T-cell (primary cell): ENCODE data around the gene ACSF3. TPM values are rescaled to one million over a fixed set of nuclear protein-coding genes. Genes with fewer than 3 reads are reported as not detected.
A peak's percentile ranks its signal among the peaks of the same experiment; 100 is the strongest.

ENCODE experiments used
- ATAC-seq, 4 experiments: fragments of 200-7000 bp in 3 of 4; fragments of 150-1000 bp in 1 of 4; cut with Tn5 transposase; replicated peaks in 1 of 4; 1 replicate in 3 of 4; 2 replicates in 1 of 4; pipeline ENCODE4 v1.10.0; 2021; ENCODE audit warnings: moderate library complexity in 3 of 4, mild to moderate bottlenecking in 2 of 4, moderate number of reproducible peaks in 1 of 4
- CTCF ChIA-PET, 2 donors: fragments of 300-600 bp; sonication (Branson Sonifier 250); formaldehyde crosslinking; loops; one replicate each; lab custom pipeline; 2022; ENCODE audit warnings: antibody characterized with exemption in 2 of 2; lab: Charles Lee
- POLR2A ChIA-PET, 2 donors: fragments of 300-600 bp; sonication (Branson Sonifier 250); formaldehyde crosslinking; loops; one replicate each; lab custom pipeline; 2022; ENCODE audit warnings: antibody characterized with exemption in 2 of 2; lab: Charles Lee
- DNase-seq, 35 experiments: peaks; one replicate each; pipeline versions ENCODE4 v3.0.0 to v3.0.0-alpha.2; 2013 to 2023
- H3K27ac ChIP-seq: one replicate; pipeline ENCODE4 v1.5.1; 2013; ENCODE audit warnings: low read length
- H3K27me3 ChIP-seq, 2 experiments: replicated peaks in 1 of 2; 1 replicate in 1 of 2; 2 replicates in 1 of 2; pipeline versions ENCODE4 v1.6.1 to v1.7.0; 2013; ENCODE audit warnings: low read length in 1 of 2, mixed read lengths in 1 of 2; ENCODE audit not compliant: control insufficient read depth in 2 of 2, insufficient read depth in 2 of 2; ENCODE audit errors: extremely low read depth in 1 of 2
- H3K36me3 ChIP-seq, 2 donors: 1 replicate in 1 of 2; 2 replicates in 1 of 2; pipeline versions ENCODE4 v1.6.1 to v1.7.0; 2013; ENCODE audit warnings: low read length in 1 of 2; ENCODE audit not compliant: control insufficient read depth in 2 of 2, insufficient read depth in 1 of 2; ENCODE audit errors: extremely low read depth in 1 of 2
- H3K4me1 ChIP-seq, 2 experiments: 1 replicate in 1 of 2; 2 replicates in 1 of 2; pipeline versions ENCODE4 v1.6.1 to v1.7.0; 2013; ENCODE audit warnings: low read length in 2 of 2, mixed read lengths in 1 of 2; ENCODE audit not compliant: insufficient read depth in 2 of 2, control insufficient read depth in 1 of 2; ENCODE audit errors: extremely low read depth in 1 of 2
- H3K4me3 ChIP-seq, 2 donors: 1 replicate in 1 of 2; 2 replicates in 1 of 2; pipeline versions ENCODE4 v1.5.1 to v1.7.0; 2013; ENCODE audit warnings: mild to moderate bottlenecking in 2 of 2, low read length in 1 of 2, moderate library complexity in 1 of 2; ENCODE audit not compliant: control insufficient read depth in 1 of 2; ENCODE audit errors: extremely low read depth in 1 of 2
- H3K9me3 ChIP-seq: 2 replicates; pipeline ENCODE4 v1.7.0; 2013
- H3K27ac Mint-ChIP-seq, 2 donors: one replicate each; pipeline ENCODE4 v1.8.0; 2020 to 2021; ENCODE audit warnings: mild to moderate bottlenecking in 2 of 2, mixed read lengths in 2 of 2
- H3K27me3 Mint-ChIP-seq, 2 donors: one replicate each; pipeline ENCODE4 v1.8.0; 2021 to 2022; ENCODE audit warnings: mixed read lengths in 2 of 2
- H3K36me3 Mint-ChIP-seq: one replicate; pipeline ENCODE4 v1.8.0; 2021; ENCODE audit warnings: mixed read lengths
- H3K4me1 Mint-ChIP-seq, 3 donors: one replicate each; pipeline ENCODE4 v1.8.0; 2020 to 2022; ENCODE audit warnings: mixed read lengths in 3 of 3, mild to moderate bottlenecking in 1 of 3
- H3K4me3 Mint-ChIP-seq, 3 donors: one replicate each; pipeline ENCODE4 v1.8.0; 2020 to 2022; ENCODE audit warnings: mild to moderate bottlenecking in 3 of 3, mixed read lengths in 3 of 3, moderate library complexity in 3 of 3
- H3K9me3 Mint-ChIP-seq, 3 donors: one replicate each; pipeline ENCODE4 v1.8.0; 2020 to 2022; ENCODE audit warnings: mixed read lengths in 3 of 3
- WGBS: methylation state at CpG from one replicate; pipeline ENCODE4 v1.1.5; 2013; ENCODE audit warnings: missing lambda C conversion rate; ENCODE audit not compliant: insufficient coverage; 5-methylcytosine and 5-hydroxymethylcytosine counted together
- total RNA-seq, 35 experiments: library from RNA in 6 of 35; stranded (reverse) in 6 of 35; fragments of 120-200 nt in 1 of 35; gene quantifications; one replicate each; pipeline versions ENCODE4 v1.2.1 to v1.2.4 and lab custom pipeline; 2013 to 2026

The ACSF3 gene
- total RNA-seq, 5 donors from 2014 or later (not counting 1 experiment from before 2014, with no cell fraction given), result 70.5 to 102 (median 79.9) TPM

GRCh38 chr16:89132194-89133005 is 38.7 kb downstream of the ACSF3 start:
- ATAC-seq, result no peak
- peaks cover 40% of the 10 kb centered on the region for H3K36me3 Mint-ChIP-seq
- ChIA-PET POLR2A (no interaction called here), CTCF (no interaction called here)
- Histone ChIP-seq H3K9me3 (no peaks in the 10 kb centered on the region), H3K4me3 (no peak overlapping the region), H3K27ac (no peak overlapping the region), H3K27me3 (no peaks in the 10 kb centered on the region), H3K4me1 (peaks cover 0 to 6% of the 10 kb centered on the region in 2 experiments), H3K36me3 (peaks cover 18 to 37% of the 10 kb centered on the region in 2 donors)
- no peaks in the 10 kb centered on the region for H3K27me3 Mint-ChIP-seq
- no peaks in the 10 kb centered on the region for H3K9me3 Mint-ChIP-seq
- H3K4me1 Mint-ChIP-seq, result peaks cover 9 to 15% (median 10%) of the 10 kb centered on the region in 3 donors
- WGBS, result 97% methylated on average over 19 of the region's 22 CpGs
- no peak for DNase-seq
- H3K27ac Mint-ChIP-seq, result no peak overlapping the region
- H3K4me3 Mint-ChIP-seq, result no peak overlapping the region

- CTCF ChIA-PET, result no interaction called here
- Mint-ChIP-seq H3K27me3 (no peaks in the 10 kb centered on the region), H3K36me3 (peaks cover 40% of the 10 kb centered on the region), H3K27ac (no peak overlapping the region), H3K4me3 (no peak overlapping the region), H3K4me1 (peaks cover 9 to 13% (median 10%) of the 10 kb centered on the region in 3 donors), H3K9me3 (no peaks in the 10 kb centered on the region)
- Histone ChIP-seq H3K4me1 (peaks cover 0 to 6% of the 10 kb centered on the region in 2 experiments), H3K36me3 (peaks cover 21 to 43% of the 10 kb centered on the region in 2 donors), H3K27me3 (no peaks in the 10 kb centered on the region), H3K9me3 (no peaks in the 10 kb centered on the region), H3K4me3 (no peak overlapping the region), H3K27ac (no peak overlapping the region)
- DNase-seq (peak in 1 of 35 experiments; percentile 2), ATAC-seq (no peak)
- POLR2A ChIA-PET, result no interaction called here
- WGBS, result 95% methylated on average over 23 of the region's 25 CpGs
Measured at GRCh38 chr16:89133457-89134127, 39.9 kb downstream of the ACSF3 start.

GRCh38 chr16:89134269-89134668 is 40.6 kb downstream of the ACSF3 start:
- ATAC-seq, result no peak
- H3K27me3 Mint-ChIP-seq, result no peaks in the 10 kb centered on the region

GRCh38 chr16:89135166-89135565 is 41.5 kb downstream of the ACSF3 start:
- DNase-seq (no peak), ATAC-seq (no peak)
- WGBS, result 84% methylated on average over 7 of the region's 11 CpGs
- peaks cover 21 to 50% of the 10 kb centered on the region in 2 donors for H3K36me3 ChIP-seq
- H3K4me3 ChIP-seq, result no peak overlapping the region
- ChIA-PET POLR2A (no interaction called here), CTCF (no interaction called here)
- H3K36me3 Mint-ChIP-seq, result peaks cover 29% of the 10 kb centered on the region
- no peak overlapping the region for H3K4me3 Mint-ChIP-seq
- H3K9me3 Mint-ChIP-seq, result no peaks in the 10 kb centered on the region
- H3K9me3 ChIP-seq, result no peaks in the 10 kb centered on the region
- peaks cover 0 to 6% of the 10 kb centered on the region in 2 experiments for H3K4me1 ChIP-seq
- H3K27me3 ChIP-seq, result no peaks in the 10 kb centered on the region
- H3K4me1 Mint-ChIP-seq, result peaks cover 3 to 10% (median 3%) of the 10 kb centered on the region in 3 donors
- no peak overlapping the region for H3K27ac Mint-ChIP-seq
- H3K27ac ChIP-seq, result no peak overlapping the region
- no peaks in the 10 kb centered on the region for H3K27me3 Mint-ChIP-seq

More at GRCh38 chr16:89134269-89134668, 40.6 kb downstream of the ACSF3 start:
- no peak for DNase-seq
- Mint-ChIP-seq H3K27ac (no peak overlapping the region), H3K9me3 (no peaks in the 10 kb centered on the region), H3K4me1 (peaks cover 6 to 10% (median 7%) of the 10 kb centered on the region in 3 donors), H3K36me3 (peaks cover 34% of the 10 kb centered on the region), H3K4me3 (no peak overlapping the region)
- Histone ChIP-seq H3K27ac (no peak overlapping the region), H3K27me3 (no peaks in the 10 kb centered on the region), H3K4me3 (no peak overlapping the region), H3K36me3 (peaks cover 21 to 47% of the 10 kb centered on the region in 2 donors), H3K9me3 (no peaks in the 10 kb centered on the region), H3K4me1 (peaks cover 0 to 6% of the 10 kb centered on the region in 2 experiments)
- POLR2A ChIA-PET, result no interaction called here
- WGBS, result 92% methylated on average over 12 of the region's 20 CpGs
- CTCF ChIA-PET, result no interaction called here

- no peak overlapping the region for H3K27ac Mint-ChIP-seq
- CTCF ChIA-PET, result no interaction called here
- POLR2A ChIA-PET, result no interaction called here
Measured at GRCh38 chr16:89135971-89136765, 42.5 kb downstream of the ACSF3 start.

GRCh38 chr16:89136931-89137330 is 43.3 kb downstream of the ACSF3 start:
- CTCF ChIA-PET, result interaction anchor here in 1 of 2 donors (0.6 kb wide), 1 partner anchor 79 kb away, joined by 6 read pairs; no protein-coding TSS in a partner anchor
- H3K36me3 Mint-ChIP-seq, result peaks cover 24% of the 10 kb centered on the region
- no peak for DNase-seq

More at GRCh38 chr16:89135971-89136765, 42.5 kb downstream of the ACSF3 start:
- Histone ChIP-seq H3K4me1 (peaks cover 0 to 6% of the 10 kb centered on the region in 2 experiments), H3K36me3 (peaks cover 21 to 61% of the 10 kb centered on the region in 2 donors), H3K9me3 (no peaks in the 10 kb centered on the region), H3K4me3 (no peak overlapping the region), H3K27me3 (no peaks in the 10 kb centered on the region), H3K27ac (no peak overlapping the region)
- DNase-seq, result no peak
- no peaks in the 10 kb centered on the region for H3K27me3 Mint-ChIP-seq
- H3K36me3 Mint-ChIP-seq, result peaks cover 28% of the 10 kb centered on the region
- H3K4me3 Mint-ChIP-seq, result no peak overlapping the region
- WGBS, result 95% methylated on average over 24 of the region's 35 CpGs
- H3K4me1 Mint-ChIP-seq, result peaks cover 3 to 10% (median 3%) of the 10 kb centered on the region in 3 donors
- no peak for ATAC-seq
- no peaks in the 10 kb centered on the region for H3K9me3 Mint-ChIP-seq

More at GRCh38 chr16:89136931-89137330, 43.3 kb downstream of the ACSF3 start:
- Histone ChIP-seq H3K27me3 (no peaks in the 10 kb centered on the region), H3K4me3 (no peak overlapping the region), H3K4me1 (peaks cover 0 to 6% of the 10 kb centered on the region in 2 experiments), H3K27ac (no peak overlapping the region), H3K36me3 (peaks cover 21 to 66% of the 10 kb centered on the region in 2 donors), H3K9me3 (no peaks in the 10 kb centered on the region)
- ATAC-seq, result no peak
- Mint-ChIP-seq H3K4me3 (no peak overlapping the region), H3K9me3 (no peaks in the 10 kb centered on the region), H3K27me3 (no peaks in the 10 kb centered on the region), H3K27ac (no peak overlapping the region), H3K4me1 (peaks cover 0 to 10% (median 0%) of the 10 kb centered on the region in 3 donors)
- 98% methylated on average over 12 of the region's 17 CpGs for WGBS
- POLR2A ChIA-PET, result no interaction called here
